GM10248 (cell line): Measurements from ENCODE around the gene GPR68.

Source experiments
- CTCF ChIA-PET: fragments of 300-600 bp; sonication (Branson Sonifier 250); formaldehyde crosslinking; extraction: SDS; loops from one replicate; lab custom pipeline; 2021; ENCODE audit warnings: antibody characterized with exemption; lab: Yijun Ruan, JAX
- POLR2A ChIA-PET: fragments of 350-650 bp; sonication (Branson Sonifier 250); formaldehyde crosslinking; extraction: SDS; loops from one replicate; lab custom pipeline; 2020; ENCODE audit warnings: antibody characterized with exemption; lab: Yijun Ruan, JAX
- DNase-seq: peaks from one replicate; pipeline ENCODE4 v3.0.0; 2012; ENCODE audit errors: extremely low spot score
- CTCF ChIP-seq: IDR thresholded peaks from 2 replicates; pipeline ENCODE4 v1.5.1; 2012; ENCODE audit warnings: mild to moderate bottlenecking, low read depth; ENCODE audit errors: extremely low read depth, missing control alignments, control extremely low read depth

GPR68 gene

DNA sequence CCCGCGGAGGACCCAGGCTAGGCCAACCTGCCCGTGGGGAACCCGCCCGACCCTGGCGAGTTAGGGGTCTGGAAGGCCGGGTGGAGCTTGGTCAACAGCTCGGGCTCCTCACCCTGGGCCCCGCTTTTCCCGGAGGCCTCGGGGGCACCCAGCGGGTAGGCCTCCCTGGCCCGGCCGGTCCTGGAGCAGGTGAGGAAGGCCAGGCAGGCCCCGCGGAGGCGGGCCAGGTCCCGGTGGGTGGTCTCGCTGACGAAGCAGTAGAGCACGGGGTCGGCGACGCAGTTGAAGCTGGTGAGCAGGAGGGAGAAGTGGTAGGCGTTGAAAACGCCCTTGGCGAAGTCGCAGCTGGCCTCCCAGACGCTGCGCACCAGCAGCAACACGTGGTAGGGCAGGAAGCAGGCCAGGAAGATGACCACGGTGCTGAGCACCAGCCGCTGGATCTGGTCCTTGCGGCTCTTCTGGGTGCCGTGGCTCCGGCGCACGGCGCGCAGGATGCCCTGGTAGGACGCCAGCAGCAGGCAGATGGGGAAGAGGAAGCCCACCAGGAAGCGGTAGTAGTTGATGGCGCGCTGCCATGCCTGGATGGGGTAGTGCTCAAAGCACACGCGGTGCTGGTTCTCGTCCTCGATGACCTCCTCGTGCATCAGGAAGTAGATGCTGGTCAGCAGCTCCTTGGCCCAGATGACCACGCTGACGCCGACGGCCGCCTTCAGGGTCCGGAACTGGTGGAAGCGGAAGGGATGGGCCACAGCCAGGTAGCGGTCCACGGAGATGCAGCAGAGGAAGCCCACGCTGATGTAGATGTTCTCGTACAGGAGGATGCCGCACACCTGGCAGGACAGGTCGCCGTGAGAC lies 10.3 kb downstream of the GPR68 start:
- POLR2A ChIA-PET = no interaction called here
- TF ChIP-seq CTCF = no peak
- DNase-seq = no peak
- CTCF ChIA-PET = interaction anchor here (2.9 kb wide), 1 partner anchor 16 kb away, joined by 10 read pairs; no protein-coding TSS in a partner anchor

GRCh38 chr14:91232603-91233002 lies 11.9 kb downstream of the GPR68 start:
- no peak for DNase-seq

GRCh38 chr14:91232052-91232451 lies 12.5 kb downstream of the GPR68 start:
- ChIA-PET CTCF (no interaction called here), POLR2A (no interaction called here)
- no peak for DNase-seq
- TF ChIP-seq CTCF = no peak

More at GRCh38 chr14:91232603-91233002, 11.9 kb downstream of the GPR68 start:
- ChIA-PET POLR2A (no interaction called here), CTCF (no interaction called here)
- TF ChIP-seq CTCF = no peak

GRCh38 chr14:91231446-91231845 lies 13.1 kb downstream of the GPR68 start:
- DNase-seq = no peak
- ChIA-PET CTCF (no interaction called here), POLR2A (no interaction called here)
- no peak for TF ChIP-seq CTCF

DNA sequence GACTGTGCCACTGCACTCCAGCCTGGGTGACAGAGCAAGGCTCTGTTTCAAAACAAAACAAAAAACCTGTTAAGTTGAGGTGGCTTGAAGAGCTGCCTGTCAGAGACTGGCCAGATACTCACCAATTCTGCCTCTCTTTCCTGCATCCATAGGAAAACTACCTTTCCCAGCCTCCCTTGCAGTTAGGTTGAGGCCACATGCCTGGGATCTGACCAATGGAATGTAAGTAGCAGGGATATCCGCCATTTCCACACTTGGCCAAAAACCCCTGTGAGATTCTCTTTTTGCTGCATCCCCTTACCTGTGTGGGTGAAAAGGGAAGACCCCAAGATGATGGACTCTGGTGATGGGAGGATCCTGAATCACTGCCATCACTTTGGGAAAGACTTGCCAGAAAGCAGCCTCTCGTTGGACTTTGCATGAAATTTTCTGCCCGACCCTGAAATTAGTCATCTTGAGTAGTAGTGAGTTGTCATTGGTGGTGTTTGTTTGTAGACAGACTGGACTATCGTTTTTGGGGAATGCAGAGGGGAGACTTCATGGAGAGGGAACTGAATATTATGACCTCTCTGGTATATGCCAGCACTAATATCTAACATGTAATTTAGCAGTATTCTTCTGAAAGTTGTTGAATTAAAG lies 14.0 kb downstream of the GPR68 start:
- TF ChIP-seq CTCF = no peak
- POLR2A ChIA-PET = no interaction called here
- DNase-seq = no peak
- CTCF ChIA-PET = interaction anchor here (1.9 kb wide), 1 partner anchor 11 kb away, joined by 4 read pairs; no protein-coding TSS in a partner anchor

- DNase-seq = peak; percentile 75
- ChIA-PET CTCF (interaction anchor here (1.4 to 1.9 kb wide), 5 partner anchors 8 to 327 kb away, joined by 4 to 7 read pairs (median 5); no protein-coding TSS in a partner anchor), POLR2A (no interaction called here)
- no peak for TF ChIP-seq CTCF
These were observed 14.7 kb downstream of the GPR68 start for GRCh38 chr14:91229743-91230200.
